Stromal cell of bone marrow (primary cell): ENCODE results near the gene ELOVL7.
"Not testable (repeated sequence)": the region's sequence is repeated elsewhere in the genome, so short reads cannot be mapped to it uniquely, and the experiment has no call there.

Experiments used
- DNase-seq: peaks from one replicate; pipeline ENCODE4 v3.0.0-alpha.2; 2012; ENCODE audit warnings: low read depth

The ELOVL7 gene

GRCh38 chr5:60795424-60795950, 48.6 kb downstream of the ELOVL7 start:
- DNase-seq: not testable (repeated sequence)

- DNase-seq: no peak
Measured at GRCh38 chr5:60794691-60795090, 49.4 kb downstream of the ELOVL7 start.

DNA sequence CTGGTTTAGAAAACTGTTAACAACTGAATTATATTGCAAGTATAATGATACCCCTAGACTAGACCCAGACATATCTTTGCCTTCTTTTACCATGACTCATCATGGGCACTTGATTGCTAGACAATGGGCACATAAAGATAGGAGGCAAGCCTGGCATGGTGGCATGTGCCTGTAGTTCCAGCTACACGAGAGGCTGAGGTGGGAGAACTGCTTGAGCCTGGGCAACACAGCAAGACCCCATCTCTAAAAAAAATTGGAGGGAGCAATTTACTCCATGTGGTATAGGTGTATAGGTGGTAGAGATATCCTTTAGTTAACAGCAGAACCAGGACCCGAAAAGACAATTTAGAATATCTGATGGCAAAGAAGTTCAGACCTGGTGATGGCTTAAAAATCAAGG, 51.6 kb downstream of the ELOVL7 start:
- no peak for DNase-seq

GRCh38 chr5:60789551-60789950, 54.5 kb downstream of the ELOVL7 start:
- no peak for DNase-seq

- DNase-seq: no peak
Measured at GRCh38 chr5:60788863-60789513, 55.1 kb downstream of the ELOVL7 start.

DNA sequence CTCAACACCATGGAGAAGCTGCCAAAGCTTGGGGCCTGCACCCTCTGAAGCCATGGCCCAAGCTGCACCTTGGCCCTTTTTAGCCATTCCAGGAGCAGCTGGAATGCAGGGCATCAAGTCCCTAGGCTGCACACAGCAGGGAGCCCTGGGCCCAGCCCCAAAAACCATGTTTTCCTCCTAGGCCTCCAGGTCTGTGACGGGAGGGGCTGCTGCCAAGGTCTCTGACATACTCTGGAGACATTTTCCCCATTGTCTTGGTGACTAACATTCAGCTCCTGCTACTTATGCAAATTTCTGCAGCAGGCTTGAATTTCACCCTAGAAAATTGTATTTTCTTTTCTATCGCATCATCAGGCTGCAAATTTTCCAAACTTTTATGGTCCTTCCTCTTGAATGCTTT, 64.6 kb downstream of the ELOVL7 start:
- DNase-seq: no peak

DNA sequence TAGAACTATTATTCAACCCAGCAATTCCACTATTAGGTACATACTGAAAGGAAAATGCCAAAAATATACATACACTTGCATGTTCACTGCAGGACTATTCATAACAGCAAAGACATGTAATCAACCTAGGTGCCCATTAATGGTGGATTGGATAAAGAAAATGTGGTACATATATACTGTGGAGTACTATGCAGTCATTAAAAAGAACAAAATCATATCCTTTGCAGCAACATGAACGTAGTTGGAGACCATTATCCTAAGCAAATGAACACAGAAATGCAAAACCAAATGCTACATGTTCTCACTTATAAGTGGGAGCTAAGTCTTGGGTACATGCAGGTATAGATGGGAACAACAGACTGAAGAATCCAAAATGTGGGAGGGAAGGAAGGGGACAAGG, 67.7 kb downstream of the ELOVL7 start:
- no peak for DNase-seq

DNA sequence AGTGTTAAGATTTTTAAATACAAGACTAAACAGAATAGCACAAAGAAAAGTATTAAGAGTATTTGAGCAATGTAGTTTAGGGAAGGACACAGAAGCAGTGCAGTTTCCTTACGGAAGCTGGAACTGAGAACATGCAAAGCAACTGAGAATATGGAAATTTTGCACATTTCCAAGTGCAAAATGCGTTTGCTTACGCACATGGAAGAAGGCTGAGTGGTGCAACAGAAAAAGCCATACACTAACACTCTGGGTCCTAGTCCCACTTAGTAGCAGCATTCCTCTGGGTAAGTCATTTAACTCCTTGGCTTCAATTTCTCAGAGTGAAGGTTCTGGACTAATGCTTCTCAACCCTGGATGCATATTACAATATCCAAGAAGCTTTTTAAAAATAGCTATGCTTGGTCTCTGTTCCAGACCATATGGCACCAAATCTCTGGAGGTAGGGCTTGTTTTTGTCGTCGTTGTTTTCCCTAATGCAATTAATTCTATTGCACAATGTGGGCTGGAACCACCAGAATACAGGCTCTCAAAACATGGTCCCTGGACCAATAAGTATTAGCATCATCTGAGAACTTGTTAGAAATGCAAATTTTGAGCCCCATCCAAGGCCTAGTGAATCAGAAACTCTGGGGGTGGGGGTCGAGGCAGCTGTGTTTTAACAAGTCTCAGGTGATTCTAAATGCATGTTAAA, 78.9 kb downstream of the ELOVL7 start:
- DNase-seq: no peak

GRCh38 chr5:60763061-60763460, 81.0 kb downstream of the ELOVL7 start:
- DNase-seq: no peak

GRCh38 chr5:60754495-60754894, 89.6 kb downstream of the ELOVL7 start:
- DNase-seq: no peak

GRCh38 chr5:60744682-60745081, 99.4 kb downstream of the ELOVL7 start:
- DNase-seq: no peak

DNA sequence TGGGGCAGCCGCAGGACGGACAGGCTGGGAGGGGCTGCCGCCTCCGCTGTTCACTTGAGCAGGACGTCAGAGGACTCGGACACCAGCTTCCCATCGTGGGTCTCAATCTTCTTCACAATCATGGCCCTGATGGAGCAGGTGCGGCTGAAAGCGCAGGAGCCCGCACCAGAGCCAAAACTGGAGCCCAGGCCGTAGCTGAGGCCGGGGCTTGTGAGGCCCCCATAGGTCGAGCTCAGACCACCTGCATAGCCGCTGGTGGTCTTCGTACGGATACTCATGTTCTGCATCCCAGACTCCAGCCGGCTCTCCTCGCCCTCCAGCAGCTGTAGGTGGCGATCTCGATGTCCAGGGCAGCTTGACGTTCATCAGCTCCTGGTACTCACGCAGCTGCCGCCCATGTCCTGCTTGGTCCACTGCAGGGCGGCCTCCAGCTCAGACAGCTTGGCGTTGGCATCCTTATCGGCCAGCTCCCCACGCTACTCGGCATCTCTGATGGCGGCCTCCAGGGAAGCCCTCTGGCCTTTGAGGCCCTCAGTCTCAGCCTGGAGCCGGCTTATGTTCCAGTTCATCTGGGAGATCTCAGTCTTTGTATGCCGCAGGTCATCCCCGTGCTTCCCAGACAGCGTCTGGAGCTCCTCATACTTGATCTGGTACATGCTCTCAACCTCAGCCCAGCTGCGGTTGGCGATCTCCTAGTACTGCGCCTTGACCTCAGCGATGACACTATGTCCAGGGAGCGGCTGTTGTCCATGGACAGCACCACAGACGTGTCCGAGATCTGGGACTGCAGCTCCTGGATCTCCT, 100.4 kb downstream of the ELOVL7 start:
- DNase-seq: no peak

- no peak for DNase-seq
Measured at GRCh38 chr5:60740322-60740721, 103.7 kb downstream of the ELOVL7 start.

- DNase-seq: no peak
Measured at GRCh38 chr5:60738933-60739332, 105.1 kb downstream of the ELOVL7 start.

- DNase-seq: no peak
Measured at GRCh38 chr5:60738461-60738860, 105.6 kb downstream of the ELOVL7 start.

DNA sequence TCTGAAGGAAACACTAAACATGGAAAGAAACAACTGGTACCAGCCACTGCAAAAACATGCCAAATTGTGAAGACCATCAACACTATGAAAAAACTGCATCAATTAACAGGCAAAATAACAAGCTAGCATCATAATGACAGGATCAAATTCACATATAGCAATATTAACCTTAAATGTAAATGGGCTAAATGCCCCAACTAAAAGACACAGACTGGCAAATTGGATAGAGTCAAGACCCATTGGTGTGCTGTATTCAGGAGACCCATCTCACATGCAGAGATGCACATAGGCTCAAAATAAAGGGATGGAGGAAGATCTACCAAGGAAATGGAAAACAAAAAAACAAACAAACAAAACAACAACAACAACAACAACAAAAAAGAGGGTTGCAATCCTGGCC, 113.2 kb downstream of the ELOVL7 start:
- DNase-seq: not testable (repeated sequence)

DNA sequence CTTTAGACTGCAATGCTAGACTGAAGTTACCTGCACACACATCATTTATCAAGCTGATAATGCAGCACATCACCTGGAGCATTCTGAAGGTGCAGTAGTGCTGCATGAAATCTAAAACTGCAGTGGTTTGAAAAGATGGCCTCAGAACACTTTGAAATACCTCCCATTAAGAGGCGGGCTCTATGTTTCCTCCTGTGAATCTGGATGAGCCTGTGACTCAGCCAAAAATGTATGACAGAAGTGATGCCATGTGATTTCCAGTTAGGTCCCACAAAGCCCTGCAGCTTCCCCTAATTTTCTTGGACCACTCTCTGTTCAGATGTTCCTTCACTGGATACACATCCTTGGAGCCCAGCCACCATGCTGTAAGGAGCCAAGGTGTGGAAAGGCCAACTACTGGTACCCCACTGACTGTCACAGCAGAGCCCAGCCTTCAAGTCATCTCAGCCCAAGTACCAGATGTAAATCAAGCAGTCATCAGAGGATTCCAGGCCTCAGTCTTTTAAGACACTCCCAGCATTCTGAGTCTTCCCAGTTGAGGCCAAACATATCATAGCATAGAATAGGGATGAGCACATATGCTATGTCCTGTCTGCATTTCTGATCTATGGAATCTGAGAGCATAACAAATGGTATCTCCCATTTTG, 116.9 kb downstream of the ELOVL7 start:
- no peak for DNase-seq

DNA sequence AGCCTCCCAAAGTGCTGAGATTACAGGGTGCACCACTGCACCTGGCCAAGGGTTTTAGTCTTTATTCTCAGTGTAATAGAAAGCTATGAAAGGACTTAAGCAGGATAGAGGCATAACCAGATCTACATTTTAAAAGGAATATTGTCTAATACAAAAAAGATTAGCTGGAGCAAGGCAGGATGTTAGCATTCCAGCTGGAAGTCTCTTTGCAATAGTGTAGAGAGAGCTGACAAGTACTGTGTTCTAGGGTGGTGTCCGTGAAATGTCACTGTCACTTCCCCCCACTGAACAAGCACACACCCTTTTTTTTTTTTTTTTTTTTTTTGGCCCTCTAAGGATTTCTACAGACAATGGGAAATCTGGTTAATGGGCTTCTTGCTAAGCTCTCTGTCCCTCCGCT, 119.9 kb downstream of the ELOVL7 start:
- DNase-seq: no peak

DNA sequence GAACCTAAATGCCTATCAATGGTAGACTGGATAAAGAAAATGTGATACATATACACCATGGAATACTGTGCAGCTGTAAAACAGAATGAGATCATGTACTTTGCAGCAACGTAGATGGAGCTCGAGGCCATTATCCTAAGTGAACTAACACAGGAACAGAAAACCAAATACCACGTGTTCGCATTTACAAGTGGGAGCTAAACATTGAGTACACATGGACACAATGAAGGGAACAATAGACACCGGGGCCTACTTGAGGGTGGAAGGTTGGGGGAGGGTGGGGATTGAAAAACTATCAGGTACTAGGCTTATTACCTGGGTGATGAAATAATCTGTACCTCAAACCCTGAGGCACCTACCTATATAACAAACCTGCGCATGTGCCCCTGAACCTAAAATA, 121.7 kb downstream of the ELOVL7 start:
- no peak for DNase-seq

- DNase-seq: no peak
Measured at GRCh38 chr5:60719329-60719728, 124.7 kb downstream of the ELOVL7 start.

DNA sequence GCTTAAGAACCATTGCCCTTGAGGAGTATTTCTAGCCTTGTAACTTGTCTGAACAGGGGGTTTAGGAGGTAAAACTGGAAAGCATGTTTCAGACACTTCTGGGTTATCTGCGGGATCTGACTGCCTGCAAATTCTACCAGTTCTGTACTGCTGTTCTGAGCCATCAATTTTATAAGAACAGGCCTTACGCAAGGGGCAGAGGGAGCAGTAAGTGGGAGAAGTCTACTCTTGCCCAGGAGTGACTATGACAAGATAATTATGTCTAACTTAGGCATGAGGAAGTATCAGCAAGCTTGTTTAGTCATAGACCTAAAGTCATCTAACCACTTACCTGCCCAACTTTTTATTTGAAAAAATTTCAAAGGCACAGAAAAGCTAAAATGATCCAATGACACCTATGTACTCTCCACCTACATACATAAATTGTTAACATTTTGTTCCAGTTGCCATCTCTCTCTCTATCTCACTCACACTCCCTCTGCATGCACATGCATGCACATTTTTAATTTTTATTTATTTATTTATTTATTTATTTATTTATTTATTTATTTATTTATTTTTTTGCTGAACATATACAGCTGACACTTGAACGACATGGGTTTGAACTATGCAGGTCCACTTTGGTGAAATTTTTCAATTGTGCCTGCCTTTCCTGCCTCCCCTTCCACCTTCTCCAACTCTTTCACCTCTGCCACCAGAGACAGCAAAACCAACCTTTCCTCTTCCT, 125.7 kb downstream of the ELOVL7 start:
- DNase-seq: no peak
